DMS 273 (cell line): ENCODE measurements around the gene CCDC106.

Source experiments
- DNase-seq: peaks from one replicate; lab custom pipeline; 2025; ENCODE audit not compliant: unreplicated experiment; lab: John Stamatoyannopoulos, UW

CCDC106 gene

GRCh38 chr19:55635856-55636440, 12.1 kb upstream of the CCDC106 start:
- no peak for DNase-seq

DNA sequence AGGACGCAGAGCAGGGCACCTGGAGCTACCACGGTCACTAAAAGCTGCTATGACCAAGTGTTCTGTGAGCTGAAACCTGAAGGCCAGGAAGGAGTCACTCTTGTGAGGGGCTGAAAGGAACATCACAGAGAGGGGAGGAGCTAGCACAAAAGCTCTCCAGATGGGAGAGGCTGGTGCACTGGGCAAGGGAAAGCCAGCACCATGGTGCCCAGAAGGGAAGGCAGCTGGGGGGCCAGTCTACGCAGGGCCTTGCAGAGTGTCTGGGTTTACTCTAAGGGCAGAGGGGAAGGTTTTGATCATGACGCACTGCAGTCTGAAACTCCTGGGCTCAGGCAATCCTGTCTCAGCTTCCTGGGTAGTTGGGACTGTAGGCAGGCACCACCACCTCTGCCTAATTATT, 11.3 kb upstream of the CCDC106 start:
- peak; percentile 36 for DNase-seq

DNA sequence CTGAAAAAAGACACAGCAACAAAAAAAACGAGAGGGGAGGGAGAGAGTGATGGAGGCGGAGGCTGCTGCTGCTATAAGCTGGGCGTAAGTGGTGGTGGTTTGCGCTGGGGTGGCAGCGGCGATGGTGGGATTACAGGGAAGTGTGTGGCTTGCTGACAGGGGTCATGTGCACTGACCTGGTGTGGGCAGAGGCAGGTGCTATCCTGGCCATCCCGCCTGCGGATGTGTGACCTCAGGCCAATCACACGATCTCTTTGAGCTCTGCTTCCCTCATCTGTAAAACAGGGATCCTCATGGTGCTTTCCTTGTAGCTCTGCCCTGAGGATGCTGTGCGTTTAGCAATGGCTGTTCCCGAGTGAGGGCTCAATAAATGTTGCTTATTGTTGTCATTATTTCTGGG, 10.5 kb upstream of the CCDC106 start:
- DNase-seq: no peak

DNA sequence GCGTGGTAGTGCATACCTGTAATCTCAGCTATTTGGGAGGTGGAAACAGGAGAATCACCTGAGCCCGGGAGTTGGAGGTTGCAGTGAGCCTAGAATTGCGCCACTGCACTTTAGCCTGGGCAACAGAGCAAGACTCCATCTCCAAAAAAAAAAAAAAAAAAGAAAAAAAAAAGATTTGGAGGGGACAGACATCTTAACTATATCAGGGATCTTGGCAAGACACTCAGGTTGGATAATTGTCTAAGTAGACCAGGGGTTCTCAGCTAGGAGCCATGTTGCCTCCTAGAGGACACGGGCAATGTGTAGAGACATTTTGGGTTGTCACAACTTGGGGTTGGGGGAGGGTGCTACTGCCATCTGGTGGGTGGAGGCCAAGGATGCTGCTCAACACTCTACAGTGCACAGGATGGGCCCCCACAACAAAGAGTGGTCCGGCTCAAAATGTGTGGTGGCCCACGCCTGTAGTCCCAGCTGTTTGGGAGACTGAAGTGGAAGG, 9.1 kb upstream of the CCDC106 start:
- DNase-seq: peak; percentile 71

- peak; percentile 75 for DNase-seq
Observed at GRCh38 chr19:55640043-55640576, 7.9 kb upstream of the CCDC106 start.

DNA sequence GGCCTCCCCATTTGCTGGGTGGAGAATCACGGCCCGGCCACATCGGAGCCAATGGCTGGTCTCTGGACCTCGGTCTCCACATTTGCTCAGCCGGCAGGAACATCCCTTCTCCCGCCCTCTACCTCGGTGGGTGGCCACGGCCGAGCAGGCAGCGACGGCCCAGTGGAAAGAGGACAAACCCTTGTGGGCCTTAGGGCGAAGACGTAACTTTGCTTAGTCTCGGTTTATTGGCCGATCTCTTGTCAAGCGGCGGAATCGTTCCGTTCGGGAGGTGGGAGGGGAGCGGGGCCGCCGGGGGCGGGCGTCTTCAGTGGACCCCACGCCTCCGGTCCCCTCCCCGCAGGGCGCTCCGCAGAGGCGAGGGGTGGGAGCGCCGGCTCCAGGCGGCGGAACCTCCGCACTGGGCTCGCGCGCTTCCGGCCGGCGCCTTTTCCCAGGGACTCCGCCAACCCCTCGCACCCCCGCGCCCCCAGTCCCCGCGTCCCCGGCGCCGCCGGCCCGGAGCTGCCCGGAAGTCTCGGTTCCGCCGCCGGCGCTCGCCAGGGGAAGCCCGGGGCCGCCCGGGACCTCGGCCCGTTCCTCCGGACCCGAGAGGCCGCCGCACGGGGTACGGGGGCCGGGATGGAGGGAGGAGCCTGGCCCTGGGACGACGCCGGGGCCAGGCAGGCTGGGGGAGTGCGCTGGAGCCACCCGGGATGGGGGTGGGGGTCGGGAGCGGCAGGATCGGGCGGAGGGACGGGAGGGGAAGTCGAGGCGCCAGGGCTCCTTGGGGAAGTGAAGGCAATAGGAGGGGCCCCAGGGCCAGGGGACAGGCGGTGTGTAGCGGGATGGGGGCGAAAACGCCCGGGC, 7.2 kb upstream of the CCDC106 start, which contains the start of gene ZNF580:
Gene ZNF580 (plus strand): TSS at position 426 of the 849 bp plus-strand sequence. CDS start 1,507 bp downstream, outside the sequence.
- peak; percentile 90 for DNase-seq

DNA sequence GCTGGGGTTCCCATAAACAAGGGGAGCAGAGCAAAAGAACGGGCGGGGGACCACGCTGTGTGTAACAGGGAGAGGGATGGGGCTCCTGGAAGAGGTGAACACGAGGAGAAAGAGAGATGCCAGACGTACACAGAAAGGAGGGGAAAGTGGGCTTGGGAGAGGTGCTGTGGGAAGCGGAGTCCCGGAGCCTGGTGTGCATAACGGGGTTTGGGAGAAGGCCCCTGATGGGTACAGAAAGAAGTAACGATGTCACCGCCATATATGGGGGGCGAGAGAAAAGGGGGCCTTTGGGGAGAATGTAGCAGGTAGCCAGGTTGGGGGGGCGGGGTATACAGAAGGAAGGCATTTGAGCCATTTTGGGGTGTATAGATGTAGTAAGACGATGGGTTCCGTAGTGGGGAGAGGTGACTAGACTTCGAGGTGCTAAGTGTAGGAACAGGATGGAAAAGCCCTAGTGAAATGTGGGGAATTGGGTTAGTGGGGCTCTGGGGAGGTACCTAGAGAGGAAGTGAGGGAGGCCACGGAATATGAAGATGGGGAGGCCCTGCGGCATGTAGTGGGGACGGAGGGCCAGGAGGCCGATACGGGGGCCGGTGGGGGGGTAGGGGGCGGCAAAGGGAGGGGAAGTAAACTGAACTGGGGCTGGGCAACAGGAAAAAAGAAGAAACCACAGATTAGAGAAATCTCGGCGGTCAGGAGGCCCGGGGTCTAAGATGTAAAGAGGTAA, 6.4 kb upstream of the CCDC106 start:
- DNase-seq: peak; percentile 74

DNA sequence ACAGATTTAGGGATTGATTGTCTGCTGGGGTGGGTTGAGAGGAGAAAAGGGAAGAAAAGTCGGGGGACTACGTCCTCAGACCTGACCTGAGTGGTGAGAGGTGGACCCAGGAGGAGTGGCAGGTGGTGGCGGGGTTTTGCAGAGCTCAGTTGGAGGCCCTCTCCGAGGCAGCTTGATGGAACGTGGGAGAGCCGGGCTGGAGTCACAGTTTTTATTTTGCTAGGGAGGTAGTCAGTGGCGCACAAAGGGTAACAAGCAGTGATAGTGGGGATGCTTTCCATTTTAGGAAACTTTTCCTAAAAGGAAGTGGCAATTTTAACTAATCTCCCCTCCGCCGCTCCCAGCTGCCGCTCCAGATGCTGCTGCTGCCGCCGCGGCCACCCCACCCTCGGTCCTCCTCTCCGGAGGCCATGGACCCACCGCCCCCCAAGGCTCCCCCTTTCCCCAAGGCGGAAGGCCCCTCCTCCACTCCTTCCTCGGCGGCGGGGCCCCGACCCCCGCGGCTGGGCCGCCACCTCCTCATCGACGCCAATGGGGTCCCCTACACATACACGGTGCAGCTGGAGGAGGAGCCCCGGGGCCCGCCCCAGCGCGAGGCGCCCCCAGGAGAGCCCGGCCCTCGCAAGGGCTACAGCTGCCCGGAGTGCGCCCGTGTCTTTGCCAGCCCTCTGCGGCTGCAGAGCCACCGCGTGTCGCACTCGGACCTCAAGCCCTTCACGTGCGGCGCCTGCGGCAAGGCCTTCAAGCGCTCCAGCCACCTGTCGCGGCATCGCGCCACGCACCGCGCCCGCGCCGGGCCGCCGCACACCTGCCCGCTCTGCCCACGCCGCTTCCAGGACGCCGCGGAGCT, 5.6 kb upstream of the CCDC106 start:
- DNase-seq: peak; percentile 78

- DNase-seq: peak; percentile 90
Observed at GRCh38 chr19:55643003-55643886, 4.8 kb upstream of the CCDC106 start, which contains the start of gene ZNF581. ZNF581 (plus strand) TSS chr19:55643649; CDS start chr19:55644572, 923 bp downstream.

GRCh38 chr19:55643887-55644176, 4.2 kb upstream of the CCDC106 start:
- peak; percentile 62 for DNase-seq

DNA sequence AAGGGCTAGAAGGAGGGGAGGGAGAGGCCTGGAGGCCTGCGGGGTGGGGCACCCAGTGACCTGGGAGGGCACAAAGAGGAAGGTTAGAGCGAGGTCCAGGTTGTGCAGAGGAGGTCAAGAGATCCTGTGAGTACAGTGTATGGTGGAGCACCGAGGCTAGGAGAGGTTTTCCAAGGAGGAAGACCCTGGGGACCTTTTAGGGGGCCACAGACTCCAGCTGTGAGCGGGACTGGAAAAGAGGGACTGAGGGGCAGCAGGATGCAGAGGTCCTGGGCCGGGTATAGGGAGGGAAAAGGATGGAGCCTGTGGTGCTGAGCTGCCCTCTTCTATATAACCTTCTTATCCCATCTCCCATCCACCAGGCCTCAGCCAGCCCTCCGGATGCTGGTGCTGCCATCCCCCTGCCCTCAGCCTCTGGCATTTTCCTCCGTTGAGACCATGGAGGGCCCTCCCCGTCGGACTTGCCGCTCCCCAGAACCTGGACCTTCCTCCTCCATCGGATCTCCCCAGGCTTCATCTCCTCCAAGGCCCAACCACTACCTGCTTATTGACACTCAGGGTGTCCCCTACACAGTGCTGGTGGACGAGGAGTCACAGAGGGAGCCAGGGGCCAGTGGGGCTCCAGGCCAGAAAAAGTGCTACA, 3.7 kb upstream of the CCDC106 start:
- DNase-seq: no peak

- DNase-seq: no peak
Observed at GRCh38 chr19:55644842-55645511, 3.0 kb upstream of the CCDC106 start.

DNA sequence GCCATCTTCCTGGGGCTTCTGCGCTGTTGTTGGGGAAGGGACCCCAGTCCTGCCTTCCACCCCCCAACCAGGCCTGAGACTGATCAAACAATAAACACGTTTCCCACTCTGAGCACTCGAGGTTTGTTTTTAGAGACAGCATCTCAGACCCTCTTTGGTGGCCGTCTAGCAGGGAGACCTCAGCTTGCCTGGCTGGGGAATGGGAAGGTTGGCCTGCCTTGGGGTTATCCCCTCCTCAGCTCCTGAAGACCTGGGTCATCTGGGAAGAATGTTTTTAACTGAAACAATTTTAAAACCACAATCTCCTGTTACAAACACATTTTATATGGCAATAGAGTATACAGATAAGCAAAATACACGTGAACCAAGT, 2.5 kb upstream of the CCDC106 start:
- DNase-seq: no peak

DNA sequence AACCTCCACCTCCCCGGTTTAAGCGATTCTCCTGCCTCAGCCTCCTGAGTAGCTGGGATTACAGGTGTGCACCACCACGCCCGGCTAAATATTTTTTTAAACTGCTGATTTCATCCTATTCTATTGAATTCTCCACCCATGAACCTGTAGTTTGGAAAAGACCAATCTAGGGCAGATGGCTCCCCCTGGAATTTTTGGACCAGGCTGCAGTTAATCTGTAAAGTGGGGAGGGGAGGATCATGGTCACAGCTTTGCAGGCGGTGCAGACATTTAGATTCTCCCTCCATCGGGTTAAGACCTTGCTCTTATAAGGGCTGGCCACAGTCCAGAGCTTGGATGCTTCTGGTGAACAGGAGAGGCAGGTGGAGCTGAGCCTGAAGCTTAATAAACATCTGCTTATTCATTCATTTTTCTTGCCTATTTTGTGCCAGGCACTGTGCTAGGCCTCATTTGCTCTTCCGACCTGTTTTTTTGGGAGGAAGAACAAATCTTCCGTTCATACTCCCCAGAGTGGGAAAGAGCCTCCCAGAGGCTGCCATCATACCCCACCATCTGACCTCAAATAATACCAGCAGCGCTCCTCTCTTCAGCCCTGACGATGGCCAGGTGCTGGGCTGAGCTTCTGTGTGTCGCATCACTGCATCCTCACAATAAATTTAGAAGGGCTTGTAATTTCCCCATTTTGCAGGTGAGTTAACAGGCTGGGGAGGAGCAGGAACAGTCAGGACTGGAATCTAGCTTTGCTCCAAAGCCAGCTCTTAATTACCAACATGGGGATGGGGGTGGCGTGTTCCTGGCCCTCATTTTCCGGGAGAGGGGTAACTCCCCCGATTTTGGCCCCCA, 902 bp upstream of the CCDC106 start:
- DNase-seq: peak; percentile 78

GRCh38 chr19:55648585-55649267, 714 bp downstream of the CCDC106 start:
- DNase-seq: peak; percentile 46

DNA sequence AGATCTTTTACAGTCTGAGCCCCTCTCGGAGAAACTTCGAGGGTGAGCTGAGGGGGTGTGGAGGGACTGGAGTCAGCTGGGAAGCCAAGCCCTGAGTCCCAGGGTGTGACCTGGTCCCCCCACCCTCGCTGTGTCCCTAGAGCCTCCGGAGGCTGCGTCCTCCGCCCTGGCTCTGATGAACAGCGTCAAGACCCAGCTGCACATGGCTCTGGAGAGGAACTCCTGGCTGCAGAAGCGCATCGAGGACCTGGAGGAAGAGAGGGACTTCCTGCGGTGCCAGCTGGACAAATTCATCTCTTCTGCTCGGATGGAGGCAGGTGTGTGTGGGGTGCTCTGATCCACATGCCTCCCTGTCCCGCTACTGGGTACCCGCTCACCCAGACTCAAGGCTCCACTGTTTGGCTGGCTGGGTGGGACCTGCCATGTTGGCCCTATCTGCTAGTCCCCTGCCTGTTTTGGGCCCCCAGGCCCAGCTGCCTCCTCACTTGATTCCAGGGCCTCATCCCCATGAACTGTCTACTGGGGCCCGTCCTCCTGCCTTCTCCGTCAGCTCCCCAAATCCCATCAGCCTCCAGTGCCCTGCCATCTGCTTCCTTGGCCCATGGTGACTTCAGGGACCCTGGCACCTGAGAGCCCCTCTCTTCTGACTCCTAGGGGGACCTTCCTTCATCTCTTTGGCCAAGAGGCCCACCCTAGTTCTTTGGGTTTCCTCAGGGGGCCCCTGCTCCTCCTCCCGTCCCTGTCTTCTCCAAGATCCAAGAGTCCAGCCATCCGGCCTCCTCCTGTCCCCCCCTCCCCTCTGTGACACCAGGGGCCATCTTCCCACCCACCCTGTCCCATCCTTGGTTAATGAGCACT, 1.5 kb downstream of the CCDC106 start:
- no peak for DNase-seq
